Kidney (tissue), 14 donors: ENCODE results near the gene ZNF430. TPM values are rescaled to one million over a fixed set of nuclear protein-coding genes. Genes with fewer than 3 reads are reported as not detected.
A peak's percentile ranks its signal among the peaks of the same experiment; 100 is the strongest.

Experiments used
- DNase-seq, 5 donors: peaks; one replicate each; pipeline ENCODE4 v3.0.0-alpha.2; 2013 to 2020
- FAIRE-seq: peaks from 2 replicates; lab custom pipeline; 2012; peaks lifted over from hg19 to GRCh38; lab: Jason Lieb, UNC
- H3K27ac ChIP-seq, 2 donors: one replicate each; pipeline ENCODE4 v1.7.0; 2013; ENCODE audit warnings: low read depth in 2 of 2, low read length in 2 of 2, inconsistent platforms in 1 of 2
- H3K27me3 ChIP-seq: one replicate; pipeline ENCODE4 v1.7.1; 2013; ENCODE audit warnings: low read length, inconsistent platforms; ENCODE audit not compliant: control insufficient read depth, insufficient read depth
- H3K36me3 ChIP-seq, 3 donors: one replicate each; pipeline versions ENCODE4 v1.7.0 to v1.7.1; 2013; ENCODE audit warnings: low read length in 3 of 3, control low read depth in 1 of 3, inconsistent platforms in 1 of 3; ENCODE audit not compliant: insufficient read depth in 3 of 3, control insufficient read depth in 2 of 3
- H3K4me1 ChIP-seq, 3 donors: one replicate each; pipeline versions ENCODE4 v1.7.0 to v1.7.1; 2013; ENCODE audit warnings: low read length in 3 of 3, inconsistent platforms in 1 of 3, low read depth in 1 of 3; ENCODE audit not compliant: control insufficient read depth in 2 of 3, insufficient read depth in 2 of 3
- H3K4me3 ChIP-seq, 3 donors: one replicate each; pipeline versions ENCODE4 v1.7.0 to v1.8.1; 2013; ENCODE audit warnings: low read length in 3 of 3, control low read depth in 1 of 3, inconsistent platforms in 1 of 3
- H3K9ac ChIP-seq, 3 donors: one replicate each; pipeline versions ENCODE4 v1.7.0 to v1.7.1; 2013; ENCODE audit warnings: low read length in 3 of 3, control low read depth in 1 of 3, inconsistent platforms in 1 of 3
- H3K9me3 ChIP-seq, 3 donors: one replicate each; pipeline versions ENCODE4 v1.7.0 to v1.7.1; 2013; ENCODE audit warnings: low read length in 3 of 3, control low read depth in 1 of 3, inconsistent platforms in 1 of 3; ENCODE audit not compliant: control insufficient read depth in 2 of 3, insufficient read depth in 1 of 3
- intact Hi-C: fragments of 100-400 bp; cut with DNase I; formaldehyde crosslinking; loops from one replicate; pipeline ENCODE4 v1.11.1; 2022
- polyA plus RNA-seq: library from polyadenylated mRNA; stranded (reverse); fragments of 350-450 nt; fragmentation: Illumina TruSeq; extraction: RNeasy Lipid Tissue Mini Kit (QIAGEN cat#74804); gene quantifications from one replicate; pipeline ENCODE4 v1.2.3, GENCODE V29; 2014; ENCODE audit warnings: low read depth, low replicate concordance; ENCODE audit not compliant: insufficient read depth
- total RNA-seq: library from RNA; stranded (reverse); fragmentation: NEBNext Ultra II Directional; extraction: Animal tissue kit (Norgen Biotek cat#: 25700); gene quantifications from one replicate; pipeline ENCODE4 v1.2.1, GENCODE V29; 2021
- TF ChIP-seq, protein P1 (sequence below): IDR thresholded peaks from 3 replicates; pipeline ENCODE4 v1.5.1; 2012; ENCODE audit warnings: mild to moderate bottlenecking, moderate library complexity, borderline replicate concordance; ENCODE audit not compliant: insufficient read depth; ENCODE audit errors: extremely low read depth
- donor health status: control.
- donor health status: control.
- donor health status: control.
- donor health status: control.
- donor health status: control.
- donor health status: DM: yes; HTN: yes; CAD: no.
- donor health status: Normal renal cell carcinoma (clear cell type).

ZNF430 gene
- total and polyA plus RNA-seq, 2 donors from 2014 or later: 1.8 to 18.0 TPM

DNA sequence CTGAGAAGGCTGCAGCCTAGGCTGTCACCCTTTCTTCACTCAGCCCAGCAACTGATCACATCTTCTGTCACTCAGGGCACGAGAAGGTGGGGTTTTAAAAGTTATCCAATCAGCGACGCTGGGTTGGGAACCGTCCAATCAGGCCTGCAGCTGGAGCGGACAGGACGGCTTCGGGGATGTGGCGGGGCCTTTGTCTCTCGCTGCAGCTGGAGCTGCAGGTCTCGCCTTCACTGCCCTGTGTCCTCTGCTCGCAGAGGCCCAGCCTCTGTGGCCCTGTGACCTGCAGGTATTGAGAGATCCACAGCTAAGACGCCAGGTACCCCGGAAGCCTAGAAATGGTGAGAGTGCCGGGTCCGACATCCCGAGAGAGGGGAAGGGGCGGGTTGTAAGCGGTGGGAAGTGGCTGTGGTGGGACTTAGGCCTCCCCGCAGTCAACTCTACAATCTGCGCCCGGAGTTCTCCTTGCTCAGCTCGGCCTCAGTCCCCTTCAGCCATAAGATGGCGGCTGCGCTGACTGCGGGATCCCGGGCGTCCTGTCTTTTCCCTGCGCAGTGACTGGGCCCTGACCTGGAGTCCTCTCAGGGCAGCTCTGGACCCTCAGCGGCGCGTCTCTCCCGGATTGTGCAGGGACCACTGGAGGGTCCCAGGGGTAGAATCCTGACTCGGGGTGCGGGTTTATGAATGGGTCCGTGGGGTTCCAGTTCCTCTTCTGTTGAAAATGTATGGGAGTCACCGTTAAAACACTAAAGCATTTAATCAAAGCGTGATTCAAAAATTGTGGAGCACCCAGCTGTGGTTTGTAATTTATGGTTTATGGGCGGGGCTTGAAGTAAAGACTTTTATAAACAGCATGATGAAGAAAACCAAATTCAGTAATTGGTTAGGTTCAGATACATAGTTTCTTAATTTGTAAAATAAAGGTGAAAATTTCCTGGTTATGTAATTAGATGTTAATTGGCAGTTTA is 61.8 kb downstream of the ZNF430 start, which contains the start of gene ZNF714:
TSS of gene ZNF714 (plus strand) at position 193 of the 965 bp plus-strand sequence. CDS start 16,066 bp downstream, outside the sequence.
- DNase-seq (peak; percentile 95 to 98 (median 96)), FAIRE-seq (peak; percentile 94)
- intact Hi-C loops: no loop called here
- TF ChIP-seq, protein P1, sequence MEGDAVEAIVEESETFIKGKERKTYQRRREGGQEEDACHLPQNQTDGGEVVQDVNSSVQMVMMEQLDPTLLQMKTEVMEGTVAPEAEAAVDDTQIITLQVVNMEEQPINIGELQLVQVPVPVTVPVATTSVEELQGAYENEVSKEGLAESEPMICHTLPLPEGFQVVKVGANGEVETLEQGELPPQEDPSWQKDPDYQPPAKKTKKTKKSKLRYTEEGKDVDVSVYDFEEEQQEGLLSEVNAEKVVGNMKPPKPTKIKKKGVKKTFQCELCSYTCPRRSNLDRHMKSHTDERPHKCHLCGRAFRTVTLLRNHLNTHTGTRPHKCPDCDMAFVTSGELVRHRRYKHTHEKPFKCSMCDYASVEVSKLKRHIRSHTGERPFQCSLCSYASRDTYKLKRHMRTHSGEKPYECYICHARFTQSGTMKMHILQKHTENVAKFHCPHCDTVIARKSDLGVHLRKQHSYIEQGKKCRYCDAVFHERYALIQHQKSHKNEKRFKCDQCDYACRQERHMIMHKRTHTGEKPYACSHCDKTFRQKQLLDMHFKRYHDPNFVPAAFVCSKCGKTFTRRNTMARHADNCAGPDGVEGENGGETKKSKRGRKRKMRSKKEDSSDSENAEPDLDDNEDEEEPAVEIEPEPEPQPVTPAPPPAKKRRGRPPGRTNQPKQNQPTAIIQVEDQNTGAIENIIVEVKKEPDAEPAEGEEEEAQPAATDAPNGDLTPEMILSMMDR: no peak
- H3K36me3 ChIP-seq: no peaks in the 10 kb centered on the region
- no peak within 1 kb of the TSS for H3K27ac ChIP-seq
- peak within 1 kb of the TSS in 2 of 3 donors; percentile 60 to 84 for H3K9ac ChIP-seq
- H3K4me1 ChIP-seq: no peaks in the 10 kb centered on the region
- no peaks in the 10 kb centered on the region for H3K27me3 ChIP-seq
- no peaks in the 10 kb centered on the region for H3K9me3 ChIP-seq
- H3K4me3 ChIP-seq: peak within 1 kb of the TSS; percentile 74 to 90 (median 75)

- peak in 1 of 5 donors; percentile 4 for DNase-seq
- FAIRE-seq: no peak
- no peak overlapping the region for H3K9ac ChIP-seq
- TF ChIP-seq, protein P1: no peak
- no peaks in the 10 kb centered on the region for H3K9me3 ChIP-seq
- no peak overlapping the region for H3K4me3 ChIP-seq
- H3K27me3 ChIP-seq: no peaks in the 10 kb centered on the region
- no peaks in the 10 kb centered on the region for H3K4me1 ChIP-seq
- intact Hi-C loops: no loop called here
- H3K27ac ChIP-seq: no peak overlapping the region
- H3K36me3 ChIP-seq: no peaks in the 10 kb centered on the region
These were observed 63.9 kb downstream of the ZNF430 start for GRCh38 chr19:21084343-21084742.

- TF ChIP-seq, protein P1: no peak
- Histone ChIP-seq H3K9ac (no peak overlapping the region), H3K27ac (no peak overlapping the region), H3K4me1 (no peaks in the 10 kb centered on the region), H3K36me3 (no peaks in the 10 kb centered on the region), H3K9me3 (no peaks in the 10 kb centered on the region), H3K27me3 (no peaks in the 10 kb centered on the region), H3K4me3 (no peak overlapping the region)
- DNase-seq (no peak), FAIRE-seq (no peak)
- intact Hi-C loops: no loop called here
These were observed 67.4 kb downstream of the ZNF430 start for GRCh38 chr19:21087871-21088270.
